ENCODE results near the gene TRIB2.
A peak's percentile ranks its signal among the peaks of the same experiment; 100 is the strongest.

TRIB2 gene

GRCh38 chr2:12742891-12743290 is 26.2 kb downstream of the TRIB2 start:
- no peak for DNase-seq (ENCODE audit: low read depth, low spot score)

- DNase-seq (ENCODE audit: low read depth, low spot score), result no peak
Observed at GRCh38 chr2:12750166-12750905, 33.6 kb downstream of the TRIB2 start.

GRCh38 chr2:12754643-12755042 is 37.9 kb downstream of the TRIB2 start:
- DNase-seq (ENCODE audit: low read depth, low spot score), result peak; percentile 63

- DNase-seq (ENCODE audit: low read depth, low spot score), result no peak
Observed at GRCh38 chr2:12755384-12755783, 38.6 kb downstream of the TRIB2 start.

- peak; percentile 22 for DNase-seq (ENCODE audit: low read depth, low spot score)
Observed at GRCh38 chr2:12759248-12759647, 42.5 kb downstream of the TRIB2 start.

GRCh38 chr2:12761104-12761503 is 44.4 kb downstream of the TRIB2 start:
- no peak for DNase-seq (ENCODE audit: low read depth, low spot score)

GRCh38 chr2:12762337-12762736 is 45.6 kb downstream of the TRIB2 start:
- DNase-seq (ENCODE audit: low read depth, low spot score), result no peak

GRCh38 chr2:12762976-12763375 is 46.2 kb downstream of the TRIB2 start:
- DNase-seq (ENCODE audit: low read depth, low spot score), result no peak

GRCh38 chr2:12763486-12763885 is 46.8 kb downstream of the TRIB2 start:
- DNase-seq (ENCODE audit: low read depth, low spot score), result no peak

- DNase-seq (ENCODE audit: low read depth, low spot score), result no peak
Observed at GRCh38 chr2:12764075-12764730, 47.5 kb downstream of the TRIB2 start.

GRCh38 chr2:12764849-12765605 is 48.3 kb downstream of the TRIB2 start:
- no peak for DNase-seq (ENCODE audit: low read depth, low spot score)

- DNase-seq (ENCODE audit: low read depth, low spot score), result no peak
Observed at GRCh38 chr2:12766421-12766879, 49.7 kb downstream of the TRIB2 start.

- no peak for DNase-seq (ENCODE audit: low read depth, low spot score)
Observed at GRCh38 chr2:12767541-12767940, 50.8 kb downstream of the TRIB2 start.

- no peak for DNase-seq (ENCODE audit: low read depth, low spot score)
Observed at GRCh38 chr2:12767996-12768624, 51.4 kb downstream of the TRIB2 start.

- DNase-seq (ENCODE audit: low read depth, low spot score), result no peak
Observed at GRCh38 chr2:12769492-12770105, 52.9 kb downstream of the TRIB2 start.

GRCh38 chr2:12770300-12770968 is 53.7 kb downstream of the TRIB2 start:
- no peak for DNase-seq (ENCODE audit: low read depth, low spot score)

- DNase-seq (ENCODE audit: low read depth, low spot score), result no peak
Observed at GRCh38 chr2:12771154-12771553, 54.4 kb downstream of the TRIB2 start.

GRCh38 chr2:12773586-12774394 is 57.1 kb downstream of the TRIB2 start:
- peak; percentile 22 for DNase-seq (ENCODE audit: low read depth, low spot score)

GRCh38 chr2:12774395-12774727 is 57.6 kb downstream of the TRIB2 start:
- DNase-seq (ENCODE audit: low read depth, low spot score), result no peak

GRCh38 chr2:12776521-12776961 is 59.8 kb downstream of the TRIB2 start:
- DNase-seq (ENCODE audit: low read depth, low spot score), result no peak

Measured in ELF-1 (cell line).